HG03342 (cell line): Measurements from ENCODE around the gene CHD2.
"Not testable (repeated sequence)": the region's sequence is repeated elsewhere in the genome, so short reads cannot be mapped to it uniquely, and the experiment has no call there.

Source experiments
- ATAC-seq: cut with Tn5 transposase; IDR thresholded peaks from one replicate; pipeline ENCODE4 v1.9.1; 2021; ENCODE audit warnings: mild to moderate bottlenecking, moderate library complexity; ENCODE audit not compliant: unreplicated experiment

Gene CHD2

DNA sequence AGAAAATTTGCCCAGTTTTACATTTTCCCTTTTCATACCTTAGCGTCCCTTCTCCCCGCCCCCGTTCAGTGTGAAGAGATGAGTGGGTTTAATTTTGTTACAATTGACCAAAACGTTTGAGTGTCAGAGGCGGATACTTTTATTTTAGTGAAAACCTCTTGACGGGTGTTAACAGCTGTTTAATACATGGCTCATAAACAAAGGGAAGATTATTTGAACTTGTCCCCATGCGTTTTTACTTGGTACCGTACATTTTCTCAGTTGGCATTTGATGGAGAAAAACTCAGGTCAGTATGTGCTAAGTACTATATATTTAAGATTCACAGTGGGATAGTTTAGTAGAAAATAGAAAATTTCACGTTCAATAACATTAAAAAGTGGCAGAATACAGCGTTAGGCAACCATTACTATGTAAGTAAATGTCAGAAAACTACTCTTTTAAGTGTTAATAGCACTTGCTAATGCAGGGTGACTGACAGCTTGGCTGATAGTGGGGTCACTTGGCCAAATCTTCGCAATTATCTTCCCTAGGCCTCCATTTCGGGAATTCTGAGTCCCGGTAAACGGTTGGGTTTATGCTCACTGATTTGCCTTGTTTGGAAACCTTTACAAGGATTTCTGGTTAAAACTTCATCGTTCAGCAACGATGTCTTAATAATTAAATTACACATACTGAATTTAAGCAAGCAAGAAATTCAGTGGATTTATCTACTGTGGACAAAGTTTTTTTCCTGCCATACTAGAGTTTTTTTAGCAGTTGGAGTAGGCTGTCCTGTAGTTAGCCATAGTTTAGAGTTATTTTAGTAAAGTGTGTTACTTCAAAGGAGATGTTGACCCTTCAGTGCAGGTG is 4.8 kb downstream of the CHD2 start:
- no peak for ATAC-seq

GRCh38 chr15:92906020-92906419 is 5.9 kb downstream of the CHD2 start:
- ATAC-seq, result no peak

DNA sequence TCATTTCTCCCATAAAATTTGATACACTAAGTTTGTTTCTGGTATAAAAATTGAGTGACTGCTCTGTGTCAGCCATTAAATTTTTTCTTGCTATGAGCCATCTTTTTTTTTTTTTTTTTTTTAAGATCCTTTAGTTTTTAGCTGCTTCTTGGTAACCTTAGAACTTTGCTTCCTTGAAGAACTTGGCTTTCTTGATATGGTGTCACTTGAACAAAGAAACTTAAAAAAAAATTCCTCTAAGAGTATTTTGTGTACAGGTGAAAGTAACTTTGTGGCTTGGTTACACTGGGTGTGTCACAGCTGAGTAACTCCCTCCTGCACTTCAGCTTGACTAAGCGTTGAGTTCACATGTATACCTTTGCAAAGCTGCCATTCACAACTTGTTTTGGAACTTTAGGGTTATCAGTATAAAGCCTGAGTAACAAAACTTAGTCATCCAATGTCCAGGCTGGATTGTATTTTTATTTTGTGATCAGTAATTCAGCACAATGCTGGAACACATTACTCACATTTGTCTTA is 6.5 kb downstream of the CHD2 start:
- peak; percentile 29 for ATAC-seq

- ATAC-seq, result no peak
These were observed 7.1 kb downstream of the CHD2 start for GRCh38 chr15:92907229-92907628.

GRCh38 chr15:92907896-92908712 is 8.0 kb downstream of the CHD2 start:
- no peak for ATAC-seq

DNA sequence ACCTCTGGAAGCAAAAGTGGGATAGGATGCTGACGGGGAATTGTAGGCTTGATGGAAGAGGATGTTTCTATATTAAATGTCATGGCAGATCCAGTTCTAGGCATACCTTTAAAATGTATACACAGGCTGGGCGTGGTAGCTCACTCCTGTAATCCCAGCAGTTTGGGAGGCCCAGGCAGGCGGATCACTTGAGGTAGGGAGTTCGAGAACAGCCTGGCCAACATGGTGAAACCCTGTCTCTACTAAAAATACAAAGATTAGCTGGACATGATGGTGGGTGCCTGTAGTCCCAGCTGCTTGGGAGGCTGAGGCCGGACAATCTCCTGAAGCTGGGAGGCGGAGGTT is 8.6 kb downstream of the CHD2 start:
- no peak for ATAC-seq

GRCh38 chr15:92909136-92909781 is 9.1 kb downstream of the CHD2 start:
- no peak for ATAC-seq

- no peak for ATAC-seq
These were observed 10.3 kb downstream of the CHD2 start for GRCh38 chr15:92910451-92910850.

- ATAC-seq, result no peak
These were observed 14.0 kb downstream of the CHD2 start for GRCh38 chr15:92914103-92914499.

DNA sequence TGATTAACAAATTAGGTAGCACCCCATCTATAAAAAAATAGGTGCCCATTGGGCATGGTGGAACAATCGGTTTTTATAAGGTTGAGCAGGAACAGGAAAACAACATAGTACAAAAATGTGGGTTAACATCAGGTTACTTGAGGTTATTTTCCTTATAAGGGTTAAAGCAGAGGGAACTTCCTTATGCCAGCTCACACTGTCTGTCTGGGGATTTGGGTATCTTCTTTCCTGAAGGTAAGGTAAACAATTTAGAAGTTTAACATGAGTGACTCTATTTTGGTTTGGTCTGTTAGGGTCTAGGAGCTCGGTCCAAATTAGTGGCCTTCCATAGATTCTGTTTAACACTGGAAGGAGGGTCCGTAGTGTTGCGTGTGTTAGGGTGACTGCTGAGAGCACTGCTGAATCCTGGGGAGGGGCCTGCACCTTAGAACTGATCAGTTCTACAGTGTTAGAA is 14.7 kb downstream of the CHD2 start:
- ATAC-seq, result peak; percentile 46

GRCh38 chr15:92915766-92916435 is 15.8 kb downstream of the CHD2 start:
- no peak for ATAC-seq

DNA sequence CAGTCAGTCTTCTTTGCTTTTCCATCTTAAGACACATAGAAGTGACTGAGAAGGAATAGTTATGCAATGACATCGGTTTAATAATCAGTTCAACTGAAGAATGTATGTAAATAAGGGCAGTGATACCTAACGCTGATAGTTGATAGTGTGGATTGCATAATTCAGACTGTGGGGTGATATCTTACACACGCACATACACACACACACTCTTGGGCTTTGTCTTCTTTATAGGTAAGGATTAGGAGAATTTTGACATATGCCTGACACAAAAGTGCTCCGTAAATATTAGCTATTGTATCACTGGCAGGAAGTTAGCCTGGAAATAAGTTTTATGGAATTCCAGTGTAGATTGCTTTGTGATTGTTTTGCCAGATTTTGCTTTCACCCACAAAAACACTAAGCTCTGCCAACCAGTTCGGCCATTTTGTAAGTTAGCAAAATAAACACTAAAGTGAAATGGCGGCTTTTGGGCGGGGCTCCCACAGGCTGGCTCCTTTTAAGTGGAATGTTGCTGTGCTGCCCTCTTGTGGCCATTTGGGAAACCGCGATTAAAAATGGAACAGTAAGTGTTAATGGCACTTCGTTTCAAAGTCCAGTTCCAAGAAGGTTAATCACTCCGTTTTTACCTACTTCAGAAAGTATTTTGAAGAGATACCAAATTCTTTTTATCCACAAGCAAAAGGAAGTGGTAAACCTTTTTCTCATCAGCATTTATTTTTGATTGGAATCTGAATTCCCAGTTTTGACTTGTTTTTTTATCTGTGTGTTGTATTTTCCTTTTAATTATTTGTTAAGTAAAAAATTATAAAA is 17.7 kb downstream of the CHD2 start:
- ATAC-seq, result peak; percentile 48

GRCh38 chr15:92918881-92919280 is 18.8 kb downstream of the CHD2 start:
- ATAC-seq, result not testable (repeated sequence)

DNA sequence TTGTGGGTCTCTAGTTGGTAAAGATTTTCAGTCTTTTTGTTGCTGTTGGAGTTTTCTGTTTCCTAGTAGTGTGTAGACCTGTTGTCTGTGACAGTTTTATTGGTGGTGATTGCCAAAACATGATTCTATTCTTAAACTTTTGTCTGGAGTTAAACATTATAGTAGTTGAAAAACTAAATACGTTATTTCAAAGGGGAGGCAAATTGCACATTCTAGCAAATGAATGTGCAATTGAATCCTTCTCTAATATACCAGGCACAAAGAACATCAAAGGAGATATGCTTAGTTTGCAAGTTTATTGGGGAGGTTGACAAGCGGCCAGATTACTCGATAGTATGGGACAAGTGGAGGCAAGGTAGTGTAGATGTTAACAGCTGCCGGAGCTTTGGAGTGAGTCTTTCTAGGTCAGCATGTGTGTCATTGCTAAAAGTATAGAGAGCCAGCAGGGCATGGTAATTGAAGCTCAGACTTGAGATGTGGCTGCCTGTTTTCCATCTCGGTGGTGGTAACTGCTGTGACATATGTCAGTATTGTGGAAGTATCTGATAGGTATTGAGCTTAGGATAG is 20.6 kb downstream of the CHD2 start:
- no peak for ATAC-seq

DNA sequence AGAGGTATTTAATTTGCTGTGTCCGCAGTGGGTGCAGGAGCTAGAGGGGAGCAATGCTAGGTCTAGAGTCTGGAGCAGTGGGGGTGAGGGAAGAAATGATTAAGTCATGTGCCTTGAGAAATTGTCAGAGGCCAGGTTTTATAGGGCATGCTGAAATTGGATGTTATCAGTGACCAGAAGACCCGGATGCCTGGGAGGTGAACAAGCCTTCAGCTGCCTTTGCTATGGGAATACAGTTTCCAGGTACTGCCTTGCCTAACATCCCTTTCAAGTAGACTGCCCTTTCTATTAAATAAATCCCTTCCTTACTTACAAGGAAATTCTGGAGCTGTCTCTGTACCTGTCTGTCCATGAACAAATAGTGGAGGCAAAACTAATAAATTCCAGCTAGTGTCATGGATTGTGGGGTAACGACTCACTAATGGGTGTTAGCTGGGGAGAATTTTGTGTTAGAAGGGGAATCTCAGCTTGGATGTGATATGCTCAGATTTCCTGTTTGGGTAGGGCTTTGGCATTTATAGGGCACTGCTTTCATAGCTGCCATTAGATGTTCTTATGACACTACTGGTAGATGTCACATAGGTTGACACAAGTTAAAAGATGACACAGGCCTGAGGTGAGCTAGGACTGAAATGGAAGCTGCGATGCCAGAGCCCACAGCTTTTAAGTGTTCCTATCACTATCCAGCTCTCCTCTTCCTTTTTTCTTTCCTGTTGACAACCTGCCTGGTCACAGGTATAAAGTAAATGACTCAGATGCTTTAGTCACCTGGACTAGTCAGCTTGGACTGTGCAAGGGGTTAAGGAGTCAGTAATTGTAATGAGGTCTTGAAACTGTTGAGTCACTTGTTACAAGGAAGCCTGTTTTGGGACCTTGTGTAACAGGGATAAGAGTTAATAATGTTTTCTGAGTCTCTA is 21.3 kb downstream of the CHD2 start:
- ATAC-seq, result no peak

DNA sequence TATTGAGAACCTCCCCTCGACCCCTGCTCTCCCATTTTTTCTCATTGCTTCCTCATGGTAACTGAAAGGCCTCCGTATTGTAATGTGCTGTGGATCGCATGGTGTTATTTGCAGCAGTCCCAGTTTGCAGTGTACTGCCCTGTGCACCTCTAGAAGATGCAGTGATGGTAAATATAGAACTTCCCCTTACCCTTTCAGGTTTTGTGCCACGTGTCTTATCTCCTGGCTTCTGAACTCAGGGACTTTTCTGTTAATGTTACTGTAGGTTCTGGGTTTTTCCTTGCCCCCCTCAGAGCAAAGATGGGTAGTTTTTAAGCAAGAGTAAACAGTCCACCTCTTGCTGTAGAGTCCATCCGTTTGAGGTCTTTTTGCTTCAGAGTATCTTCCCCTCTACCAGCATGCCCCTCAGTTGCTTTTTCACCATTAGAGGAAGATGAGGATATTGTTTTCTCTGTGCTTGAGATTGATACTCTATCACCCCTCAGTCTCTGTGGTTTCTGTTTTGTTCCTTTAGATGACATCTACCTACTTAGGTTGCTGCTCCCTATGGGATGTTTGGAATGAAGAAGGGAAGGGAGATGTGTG is 22.4 kb downstream of the CHD2 start:
- ATAC-seq, result no peak

GRCh38 chr15:92924216-92924615 is 24.1 kb downstream of the CHD2 start:
- no peak for ATAC-seq

DNA sequence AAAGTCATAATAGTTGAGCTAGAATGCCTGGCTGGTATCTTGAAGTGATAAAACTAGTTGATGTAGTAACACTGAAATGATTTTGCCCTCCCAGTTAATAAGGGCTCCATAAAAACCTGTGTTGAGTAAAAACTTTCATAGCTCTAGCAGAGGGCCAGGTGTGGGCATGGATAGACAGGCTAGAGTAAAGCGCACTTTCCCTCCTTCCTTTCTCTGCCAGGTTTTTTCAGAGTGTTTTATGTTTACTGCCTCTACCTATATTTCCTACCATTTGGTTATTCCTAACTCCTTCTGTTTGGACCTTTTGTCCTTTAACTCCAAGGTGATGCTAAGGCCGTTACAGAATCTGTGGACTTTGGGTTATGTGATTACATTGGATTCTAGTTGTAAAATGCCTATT is 25.3 kb downstream of the CHD2 start:
- ATAC-seq, result no peak
